H1 (cell line): ENCODE data around the gene ST8SIA4. TPM values are rescaled to one million over a fixed set of nuclear protein-coding genes. Genes with fewer than 3 reads are reported as not detected.

ENCODE experiments used
- CTCF ChIA-PET: fragments of 300-600 bp; sonication (Branson Sonifier 250); formaldehyde crosslinking; loops from one replicate; lab custom pipeline; 2021; ENCODE audit not compliant: partially characterized antibody; lab: Charles Lee
- POLR2A ChIA-PET: fragments of 300-600 bp; sonication (Branson Sonifier 250); formaldehyde crosslinking; loops from one replicate; lab custom pipeline; 2021; ENCODE audit warnings: inconsistent platforms; ENCODE audit not compliant: partially characterized antibody; lab: Charles Lee
- DNase-seq, 2 experiments: peaks; one replicate each; pipeline versions ENCODE4 v3.0.0 to v3.0.0-alpha.2; 2010 to 2022; ENCODE audit warnings: low spot score in 2 of 2, low read depth in 1 of 2, mixed read lengths in 1 of 2
- FAIRE-seq: peaks from 2 replicates; lab custom pipeline; 2011; peaks lifted over from hg19 to GRCh38; lab: Jason Lieb, UNC
- H2AFZ ChIP-seq: 2 replicates; pipeline ENCODE4 v1.8.1; 2012; ENCODE audit warnings: low read length, inconsistent platforms
- H2AK5ac ChIP-seq: 2 replicates; pipeline ENCODE4 v1.6.1; 2013; ENCODE audit warnings: low read depth, low read length
- H2BK120ac ChIP-seq: replicated peaks from 2 replicates; pipeline ENCODE3; 2013; ENCODE audit warnings: low read depth, low read length, inconsistent platforms
- H2BK12ac ChIP-seq: 2 replicates; pipeline ENCODE4 v1.6.1; 2013; ENCODE audit warnings: low read depth, low read length
- H2BK15ac ChIP-seq: 2 replicates; pipeline ENCODE4 v1.6.1; 2013; ENCODE audit warnings: low read length
- H2BK20ac ChIP-seq: 2 replicates; pipeline ENCODE4 v1.6.1; 2013; ENCODE audit warnings: low read length
- H2BK5ac ChIP-seq: 2 replicates; pipeline ENCODE4 v1.6.1; 2013; ENCODE audit warnings: low read depth, low read length
- H3K14ac ChIP-seq: 2 replicates; pipeline ENCODE4 v1.6.1; 2013; ENCODE audit warnings: inconsistent platforms; ENCODE audit not compliant: insufficient read length
- H3K18ac ChIP-seq: 2 replicates; pipeline ENCODE4 v1.6.1; 2013; ENCODE audit warnings: low read length; ENCODE audit errors: extremely low read depth
- H3K23ac ChIP-seq: 2 replicates; pipeline ENCODE4 v1.6.1; 2013; ENCODE audit warnings: inconsistent platforms; ENCODE audit not compliant: insufficient read length
- H3K23me2 ChIP-seq: 2 replicates; pipeline ENCODE4 v1.6.1; 2013; ENCODE audit warnings: low read depth, low read length
- H3K27ac ChIP-seq: 2 replicates; pipeline ENCODE4 v1.6.1; 2011; ENCODE audit warnings: low read depth, low read length, inconsistent platforms
- H3K27me3 ChIP-seq, 4 experiments: replicated peaks in 1 of 4; 1 replicate in 1 of 4; 2 replicates in 3 of 4; pipeline versions ENCODE4 v1.6.1 to v1.8.1; 2011 to 2013; ENCODE audit warnings: low read length in 3 of 4, mild to moderate bottlenecking in 3 of 4, inconsistent platforms in 2 of 4, mixed read lengths in 2 of 4, moderate library complexity in 1 of 4; ENCODE audit not compliant: control insufficient read depth in 3 of 4, insufficient read depth in 3 of 4; ENCODE audit errors: extremely low read depth in 1 of 4
- H3K36me3 ChIP-seq, 4 experiments: 2 replicates each; pipeline versions ENCODE4 v1.6.1 to v1.8.1; 2011 to 2013; ENCODE audit warnings: mild to moderate bottlenecking in 4 of 4, low read length in 3 of 4, moderate library complexity in 2 of 4, control low read depth in 1 of 4, inconsistent platforms in 1 of 4; ENCODE audit not compliant: insufficient read depth in 4 of 4, control insufficient read depth in 2 of 4
- H3K4ac ChIP-seq: replicated peaks from 2 replicates; pipeline ENCODE3; 2013; ENCODE audit warnings: low read length, low read depth, mixed read lengths, inconsistent platforms; ENCODE audit not compliant: insufficient read length
- H3K4me1 ChIP-seq, 4 experiments: replicated peaks in 1 of 4; 1 replicate in 1 of 4; 2 replicates in 3 of 4; pipeline versions ENCODE4 v1.6.1 to v1.8.1; 2011 to 2013; ENCODE audit warnings: low read length in 3 of 4, inconsistent platforms in 2 of 4, mixed read lengths in 1 of 4; ENCODE audit not compliant: insufficient read depth in 4 of 4, control insufficient read depth in 3 of 4
- H3K4me2 ChIP-seq, 2 experiments: 2 replicates each; pipeline versions ENCODE4 v1.6.1 to v1.8.1; 2011 to 2013; ENCODE audit warnings: low read depth in 2 of 2, low read length in 2 of 2, control low read depth in 1 of 2, inconsistent platforms in 1 of 2, mild to moderate bottlenecking in 1 of 2; ENCODE audit not compliant: insufficient read depth in 1 of 2
- H3K4me3 ChIP-seq, 4 experiments: fragments of 200-600, 300-600 bp in 1 of 4; sonication (generic), shearing (Covaris generic), sonication (Bioruptor Twin) in 1 of 4; 2 replicates each; pipeline versions ENCODE4 v1.5.1 to v1.8.1; 2011 to 2016; ENCODE audit warnings: low read length in 4 of 4, low read depth in 3 of 4, control low read depth in 2 of 4, inconsistent platforms in 2 of 4, mild to moderate bottlenecking in 2 of 4, mixed read lengths in 1 of 4, moderate library complexity in 1 of 4; ENCODE audit not compliant: insufficient read depth in 2 of 4; ENCODE audit errors: extremely low read depth in 1 of 4
- H3K56ac ChIP-seq: replicated peaks from 2 replicates; pipeline ENCODE3; 2013; ENCODE audit warnings: low read depth, mild to moderate bottlenecking, mixed read lengths, low read length, inconsistent platforms; ENCODE audit not compliant: insufficient read length
- H3K79me1 ChIP-seq: 2 replicates; pipeline ENCODE4 v1.6.1; 2013; ENCODE audit warnings: low read depth, low read length, control low read depth
- H3K79me2 ChIP-seq, 2 experiments: 2 replicates each; pipeline versions ENCODE4 v1.6.1 to v1.8.1; 2012 to 2013; ENCODE audit warnings: low read length in 2 of 2, mild to moderate bottlenecking in 2 of 2, inconsistent platforms in 1 of 2; ENCODE audit not compliant: insufficient read depth in 2 of 2, control insufficient read depth in 1 of 2
- H3K9ac ChIP-seq, 4 experiments: replicated peaks in 1 of 4; 1 replicate in 1 of 4; 2 replicates in 3 of 4; pipeline versions ENCODE4 v1.6.1 to v1.8.1; 2011 to 2013; ENCODE audit warnings: low read depth in 3 of 4, low read length in 3 of 4, control low read depth in 2 of 4, mild to moderate bottlenecking in 2 of 4, moderate library complexity in 2 of 4, inconsistent platforms in 1 of 4; ENCODE audit errors: extremely low read depth in 1 of 4
- H3K9me3 ChIP-seq, 2 experiments: 2 replicates each; pipeline versions ENCODE4 v1.6.1 to v1.8.1; 2012 to 2013; ENCODE audit warnings: mild to moderate bottlenecking in 2 of 2, moderate library complexity in 2 of 2, control low read depth in 1 of 2, inconsistent platforms in 1 of 2, low read depth in 1 of 2, low read length in 1 of 2, mixed read lengths in 1 of 2; ENCODE audit not compliant: insufficient read depth in 2 of 2
- H4K20me1 ChIP-seq, 2 experiments: replicated peaks in 1 of 2; 2 replicates each; pipeline versions ENCODE3 to v1.8.1; 2011 to 2013; ENCODE audit warnings: inconsistent platforms in 2 of 2, low read length in 2 of 2, mild to moderate bottlenecking in 1 of 2; ENCODE audit not compliant: insufficient read depth in 2 of 2, control insufficient read depth in 1 of 2
- H4K5ac ChIP-seq: 2 replicates; pipeline ENCODE4 v1.6.1; 2013; ENCODE audit warnings: low read length, low read depth, mixed read lengths, inconsistent platforms; ENCODE audit not compliant: insufficient read length
- H4K8ac ChIP-seq: 2 replicates; pipeline ENCODE4 v1.8.0; 2013; ENCODE audit warnings: mild to moderate bottlenecking, moderate library complexity, low read length, inconsistent platforms; ENCODE audit not compliant: insufficient read depth; ENCODE audit errors: extremely low read depth
- H4K91ac ChIP-seq: replicated peaks from 2 replicates; pipeline ENCODE3; 2013; ENCODE audit warnings: low read length, mixed read lengths, inconsistent platforms; ENCODE audit not compliant: insufficient read length
- BRCA1 ChIP-seq: IDR thresholded peaks from 2 replicates; pipeline ENCODE4 v1.6.1; 2012; ENCODE audit warnings: low read depth, low read length, improper control_type of control experiment
- CHD1 ChIP-seq: IDR thresholded peaks from 2 replicates; pipeline ENCODE4 v1.6.1; 2012; ENCODE audit warnings: low read depth, low read length, improper control_type of control experiment
- EP300 ChIP-seq, 2 experiments: IDR thresholded peaks; 1 replicate in 1 of 2; 2 replicates in 1 of 2; pipeline ENCODE4 v1.6.1; 2011 to 2012; ENCODE audit warnings: low read depth in 2 of 2, low read length in 2 of 2, mild to moderate bottlenecking in 2 of 2, borderline replicate concordance in 1 of 2, inconsistent platforms in 1 of 2, moderate library complexity in 1 of 2
- FOSL1 ChIP-seq: IDR thresholded peaks from 2 replicates; pipeline ENCODE4 v1.6.1; 2011; ENCODE audit warnings: mild to moderate bottlenecking, low read depth, low read length, moderate library complexity; ENCODE audit not compliant: insufficient read depth
- MAFK ChIP-seq: IDR thresholded peaks from 2 replicates; pipeline ENCODE4 v1.6.1; 2012; ENCODE audit warnings: low read depth, mild to moderate bottlenecking, improper control_type of control experiment, low read length
- SIRT6 ChIP-seq: IDR thresholded peaks from one replicate; pipeline ENCODE4 v1.7.1; 2012; ENCODE audit warnings: low read length, inconsistent platforms
- TAF1 ChIP-seq: IDR thresholded peaks from 2 replicates; pipeline ENCODE4 v1.6.1; 2011; ENCODE audit warnings: mild to moderate bottlenecking, low read depth, low read length
- TBP ChIP-seq: IDR thresholded peaks from 2 replicates; pipeline ENCODE4 v1.6.1; 2011; ENCODE audit warnings: low read depth, low read length, improper control_type of control experiment
- TEAD4 ChIP-seq: IDR thresholded peaks from 2 replicates; pipeline ENCODE4 v1.6.1; 2012; ENCODE audit warnings: low read depth, low read length, inconsistent platforms, mixed read lengths
- ZNF274 ChIP-seq: IDR thresholded peaks from 2 replicates; pipeline ENCODE4 v1.7.0; 2012; ENCODE audit warnings: low read length, borderline replicate concordance; ENCODE audit errors: extremely low read depth
- WGBS, 2 experiments: shearing (Covaris generic) in 1 of 2; methylation state at CpG; one replicate each; pipeline versions ENCODE4 v1.1.6 to v1.1.7; 2013 to 2015; ENCODE audit warnings: low lambda C conversion rate in 2 of 2, mixed read lengths in 2 of 2, inconsistent platforms in 1 of 2, low coverage in 1 of 2, missing lambda C conversion rate in 1 of 2; ENCODE audit not compliant: insufficient replicate concordance in 2 of 2, insufficient coverage in 1 of 2, insufficient read length in 1 of 2; ENCODE audit errors: extremely low coverage in 1 of 2, missing lambda C conversion rate in 1 of 2; 5-methylcytosine and 5-hydroxymethylcytosine counted together
- polyA plus RNA-seq, 7 experiments: library from polyadenylated mRNA; depleted of rRNA in 3 of 7; stranded (reverse) in 5 of 7; unstranded in 2 of 7; fragments of >200 nt in 5 of 7; fragments of 200-250 nt in 2 of 7; gene quantifications; 1 replicate in 5 of 7; 2 replicates in 1 of 7; 4 replicates in 1 of 7; pipeline versions ENCODE4 v1.2.1 to v1.2.3, GENCODE V29; 2011 to 2013; ENCODE audit warnings: missing spikeins in 2 of 7, mixed read lengths in 2 of 7
- total RNA-seq: library from RNA; stranded (reverse); fragmentation: NEBNext Ultra II Directional; extraction: Animal tissue kit (Norgen Biotek cat#: 25700); gene quantifications from 2 replicates; pipeline ENCODE4 v1.2.1, GENCODE V29; 2021
- TF ChIP-seq, protein P1 (sequence below), 3 experiments: IDR thresholded peaks; 1 replicate in 2 of 3; 2 replicates in 1 of 3; pipeline versions ENCODE4 v1.5.1 to v1.6.1; 2011; ENCODE audit warnings: low read length in 3 of 3, mild to moderate bottlenecking in 3 of 3, inconsistent platforms in 2 of 3, low read depth in 1 of 3, moderate library complexity in 1 of 3; ENCODE audit not compliant: insufficient read depth in 1 of 3; ENCODE audit errors: control extremely low read depth in 1 of 3

The ST8SIA4 gene
- total and polyA plus RNA-seq, 2 of the 8 experiments (the other 6 are each of a cell fraction or from before 2014, with no cell fraction given) = 0.08 to 0.50 TPM

DNA sequence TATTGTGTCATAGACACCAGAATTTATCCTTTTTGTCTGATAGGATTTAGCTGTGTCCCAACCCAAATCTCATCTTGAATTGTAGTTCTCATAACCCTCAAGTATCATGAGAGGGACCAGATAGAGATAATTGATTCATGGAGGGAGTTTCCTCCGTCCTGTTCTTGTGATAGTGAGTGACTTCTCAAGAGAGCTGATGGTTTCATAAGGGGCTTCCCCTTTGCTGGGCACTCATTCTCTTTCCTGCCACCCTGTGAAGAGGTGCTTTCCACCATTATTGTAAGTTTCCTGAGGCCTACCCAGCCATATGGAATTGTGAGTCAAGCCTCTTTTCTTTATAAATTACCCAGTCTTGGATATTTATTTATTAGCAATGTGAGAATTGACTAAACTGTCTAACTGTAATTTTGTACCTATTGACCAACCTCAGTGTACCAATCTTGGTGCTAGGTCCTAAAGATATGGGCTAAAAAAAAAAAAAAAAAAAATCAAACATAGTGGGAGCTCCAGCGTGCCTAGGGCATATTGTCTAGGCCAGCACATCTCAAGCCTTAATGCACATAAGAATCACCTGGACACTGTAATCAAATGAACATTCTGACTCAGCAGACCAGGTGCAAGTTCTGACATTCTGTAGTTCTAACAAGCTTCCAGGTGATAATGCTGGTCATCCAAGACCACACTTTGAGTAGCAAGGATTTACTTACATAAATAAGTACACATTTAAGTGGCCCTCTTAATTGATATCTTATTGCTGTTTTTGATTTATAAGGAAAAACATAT is 30.5 kb downstream of the ST8SIA4 start:
- H2BK120ac ChIP-seq = no peak overlapping the region
- H3K27me3 ChIP-seq = no peaks in the 10 kb centered on the region
- H3K79me2 ChIP-seq = no peaks in the 10 kb centered on the region
- H3K9me3 ChIP-seq = no peaks in the 10 kb centered on the region
- DNase-seq (no peak), FAIRE-seq (no peak)
- no peak overlapping the region for H3K27ac ChIP-seq
- ChIA-PET POLR2A (no interaction called here), CTCF (interaction anchor here (0.6 kb wide), 2 partner anchors 28 to 33 kb away, joined by 3 read pairs; no protein-coding TSS in a partner anchor)
- H2BK20ac ChIP-seq = no peak overlapping the region
- no peaks in the 10 kb centered on the region for H3K79me1 ChIP-seq
- H4K8ac ChIP-seq = no peak overlapping the region
- no peaks in the 10 kb centered on the region for H3K23me2 ChIP-seq
- no peak overlapping the region for H2BK5ac ChIP-seq
- H2AFZ ChIP-seq = no peak overlapping the region
- H3K18ac ChIP-seq = no peak overlapping the region
- no peak overlapping the region for H3K4me2 ChIP-seq
- H3K4me3 ChIP-seq = no peak overlapping the region
- no peak overlapping the region for H3K56ac ChIP-seq
- no peak overlapping the region for H3K23ac ChIP-seq
- H3K4me1 ChIP-seq = no peaks in the 10 kb centered on the region
- H2AK5ac ChIP-seq = no peak overlapping the region
- H3K4ac ChIP-seq = no peak overlapping the region
- WGBS, 2 experiments = 94% methylated on average over 2 of the region's 2 CpGs; no CpG with 5 or more reads in 1 of the 2 experiments
- no peak overlapping the region for H4K91ac ChIP-seq
- H4K20me1 ChIP-seq = no peaks in the 10 kb centered on the region
- H2BK12ac ChIP-seq = no peak overlapping the region
- H3K36me3 ChIP-seq = no peaks in the 10 kb centered on the region
- H3K14ac ChIP-seq = no peak overlapping the region
- no peak overlapping the region for H2BK15ac ChIP-seq
- no peak overlapping the region for H3K9ac ChIP-seq
- H4K5ac ChIP-seq = no peak overlapping the region
- no peak for TF ChIP-seq CHD1
- no peak for TF ChIP-seq EP300 (IDR thresholded peaks at IDR 0.05; ENCODE audit: borderline replicate concordance in 1 of 2, low read depth in 2 of 2, low read length in 2 of 2)
- TF ChIP-seq, protein P1, sequence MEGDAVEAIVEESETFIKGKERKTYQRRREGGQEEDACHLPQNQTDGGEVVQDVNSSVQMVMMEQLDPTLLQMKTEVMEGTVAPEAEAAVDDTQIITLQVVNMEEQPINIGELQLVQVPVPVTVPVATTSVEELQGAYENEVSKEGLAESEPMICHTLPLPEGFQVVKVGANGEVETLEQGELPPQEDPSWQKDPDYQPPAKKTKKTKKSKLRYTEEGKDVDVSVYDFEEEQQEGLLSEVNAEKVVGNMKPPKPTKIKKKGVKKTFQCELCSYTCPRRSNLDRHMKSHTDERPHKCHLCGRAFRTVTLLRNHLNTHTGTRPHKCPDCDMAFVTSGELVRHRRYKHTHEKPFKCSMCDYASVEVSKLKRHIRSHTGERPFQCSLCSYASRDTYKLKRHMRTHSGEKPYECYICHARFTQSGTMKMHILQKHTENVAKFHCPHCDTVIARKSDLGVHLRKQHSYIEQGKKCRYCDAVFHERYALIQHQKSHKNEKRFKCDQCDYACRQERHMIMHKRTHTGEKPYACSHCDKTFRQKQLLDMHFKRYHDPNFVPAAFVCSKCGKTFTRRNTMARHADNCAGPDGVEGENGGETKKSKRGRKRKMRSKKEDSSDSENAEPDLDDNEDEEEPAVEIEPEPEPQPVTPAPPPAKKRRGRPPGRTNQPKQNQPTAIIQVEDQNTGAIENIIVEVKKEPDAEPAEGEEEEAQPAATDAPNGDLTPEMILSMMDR (IDR thresholded peaks at IDR 0.05; ENCODE audit: control extremely low read depth in 1 of 3, insufficient read depth in 1 of 3, low read depth in 1 of 3, low read length in 3 of 3) = no peak
- TF ChIP-seq TEAD4 = no peak
- TF ChIP-seq FOSL1 = no peak
- TF ChIP-seq ZNF274 = no peak
- TF ChIP-seq BRCA1 = no peak
- no peak for TF ChIP-seq MAFK
- no peak for TF ChIP-seq TAF1
- TF ChIP-seq TBP = no peak
- no peak for TF ChIP-seq SIRT6
